MM.1S (cell line): ENCODE measurements around the gene NTPCR.

ENCODE experiments used
- EZH2 ChIP-seq: fragments of 300-600 bp; sonication (generic); optimal IDR thresholded peaks from 2 replicates; pipeline ENCODE3; 2017; ENCODE audit warnings: low read depth, mild to moderate bottlenecking, antibody characterized with exemption, low read length, mixed read lengths
- TF ChIP-seq, protein P1 (sequence below): fragments of 300-600 bp; sonication (generic); IDR thresholded peaks from 2 replicates; pipeline ENCODE4 v1.5.1; 2016; ENCODE audit warnings: antibody characterized with exemption, low read length, mixed read lengths

DNA sequence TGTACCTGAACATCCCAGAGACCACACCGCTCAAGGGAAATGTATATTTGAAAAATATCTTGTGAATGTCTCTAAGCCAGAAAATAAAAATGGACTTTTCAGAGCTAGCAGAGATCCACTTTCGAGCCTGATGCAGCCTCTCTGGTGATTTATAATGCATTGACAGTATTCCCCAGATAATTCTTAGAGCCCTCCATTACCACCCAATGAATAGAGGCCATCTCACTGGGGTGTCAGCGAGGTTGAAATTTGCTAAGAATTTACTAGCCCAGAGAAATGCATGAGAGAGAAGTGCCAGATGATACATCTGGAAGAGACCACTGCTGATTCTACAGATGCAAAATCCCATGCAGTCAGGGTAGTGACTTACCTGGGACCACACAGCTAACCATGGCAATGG, 25.5 kb upstream of the NTPCR start:
- TF ChIP-seq, protein P1, sequence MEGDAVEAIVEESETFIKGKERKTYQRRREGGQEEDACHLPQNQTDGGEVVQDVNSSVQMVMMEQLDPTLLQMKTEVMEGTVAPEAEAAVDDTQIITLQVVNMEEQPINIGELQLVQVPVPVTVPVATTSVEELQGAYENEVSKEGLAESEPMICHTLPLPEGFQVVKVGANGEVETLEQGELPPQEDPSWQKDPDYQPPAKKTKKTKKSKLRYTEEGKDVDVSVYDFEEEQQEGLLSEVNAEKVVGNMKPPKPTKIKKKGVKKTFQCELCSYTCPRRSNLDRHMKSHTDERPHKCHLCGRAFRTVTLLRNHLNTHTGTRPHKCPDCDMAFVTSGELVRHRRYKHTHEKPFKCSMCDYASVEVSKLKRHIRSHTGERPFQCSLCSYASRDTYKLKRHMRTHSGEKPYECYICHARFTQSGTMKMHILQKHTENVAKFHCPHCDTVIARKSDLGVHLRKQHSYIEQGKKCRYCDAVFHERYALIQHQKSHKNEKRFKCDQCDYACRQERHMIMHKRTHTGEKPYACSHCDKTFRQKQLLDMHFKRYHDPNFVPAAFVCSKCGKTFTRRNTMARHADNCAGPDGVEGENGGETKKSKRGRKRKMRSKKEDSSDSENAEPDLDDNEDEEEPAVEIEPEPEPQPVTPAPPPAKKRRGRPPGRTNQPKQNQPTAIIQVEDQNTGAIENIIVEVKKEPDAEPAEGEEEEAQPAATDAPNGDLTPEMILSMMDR = no peak
- TF ChIP-seq EZH2 = no peak
